Measurements from ENCODE around the gene NEO1. TPM values are rescaled to one million over a fixed set of nuclear protein-coding genes. Genes with fewer than 3 reads are reported as not detected.

Gene NEO1
- polyA plus RNA-seq, 1 of the 3 experiments (the other 2 are of a cell fraction), result 13.1 TPM

DNA sequence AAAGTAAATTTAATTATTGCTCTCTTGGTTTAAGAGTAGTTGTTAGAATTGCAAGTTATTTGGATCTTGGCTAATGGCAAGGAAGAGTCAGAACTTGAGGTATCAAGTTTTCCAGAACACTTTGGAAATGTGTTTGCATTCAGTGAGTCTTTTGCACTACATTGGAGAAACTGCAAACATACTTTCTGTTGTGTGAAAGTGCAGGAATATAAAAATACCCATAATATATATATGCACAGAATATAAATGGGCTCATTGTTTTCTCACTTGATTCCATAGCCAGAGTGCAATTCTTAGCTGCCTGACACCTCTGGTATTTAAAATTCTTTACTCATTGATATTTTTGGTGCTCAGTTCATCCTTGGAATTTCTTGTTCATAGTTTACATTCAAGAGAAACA is 223.6 kb downstream of the NEO1 start:
- no peak overlapping the region for H3K9ac ChIP-seq
- H3K4me3 ChIP-seq (ENCODE audit: low read depth in 2 of 2, low read length in 1 of 2), result no peak overlapping the region
- H3K9me2 ChIP-seq, result no peaks in the 10 kb centered on the region
- no peaks in the 10 kb centered on the region for H3K27me3 ChIP-seq (ENCODE audit: insufficient read depth)
- H2AFZ ChIP-seq (ENCODE audit: low read depth), result no peak overlapping the region
- no peak for DNase-seq
- no peak overlapping the region for H3K4me2 ChIP-seq
- TF ChIP-seq, protein P1, sequence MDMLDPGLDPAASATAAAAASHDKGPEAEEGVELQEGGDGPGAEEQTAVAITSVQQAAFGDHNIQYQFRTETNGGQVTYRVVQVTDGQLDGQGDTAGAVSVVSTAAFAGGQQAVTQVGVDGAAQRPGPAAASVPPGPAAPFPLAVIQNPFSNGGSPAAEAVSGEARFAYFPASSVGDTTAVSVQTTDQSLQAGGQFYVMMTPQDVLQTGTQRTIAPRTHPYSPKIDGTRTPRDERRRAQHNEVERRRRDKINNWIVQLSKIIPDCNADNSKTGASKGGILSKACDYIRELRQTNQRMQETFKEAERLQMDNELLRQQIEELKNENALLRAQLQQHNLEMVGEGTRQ (IDR thresholded peaks at IDR 0.05; ENCODE audit: borderline replicate concordance, low read depth, low read length), result no peak
- TF ChIP-seq SMC3 (IDR thresholded peaks at IDR 0.05; ENCODE audit: low read depth, low read length), result no peak
- TF ChIP-seq, protein P2, sequence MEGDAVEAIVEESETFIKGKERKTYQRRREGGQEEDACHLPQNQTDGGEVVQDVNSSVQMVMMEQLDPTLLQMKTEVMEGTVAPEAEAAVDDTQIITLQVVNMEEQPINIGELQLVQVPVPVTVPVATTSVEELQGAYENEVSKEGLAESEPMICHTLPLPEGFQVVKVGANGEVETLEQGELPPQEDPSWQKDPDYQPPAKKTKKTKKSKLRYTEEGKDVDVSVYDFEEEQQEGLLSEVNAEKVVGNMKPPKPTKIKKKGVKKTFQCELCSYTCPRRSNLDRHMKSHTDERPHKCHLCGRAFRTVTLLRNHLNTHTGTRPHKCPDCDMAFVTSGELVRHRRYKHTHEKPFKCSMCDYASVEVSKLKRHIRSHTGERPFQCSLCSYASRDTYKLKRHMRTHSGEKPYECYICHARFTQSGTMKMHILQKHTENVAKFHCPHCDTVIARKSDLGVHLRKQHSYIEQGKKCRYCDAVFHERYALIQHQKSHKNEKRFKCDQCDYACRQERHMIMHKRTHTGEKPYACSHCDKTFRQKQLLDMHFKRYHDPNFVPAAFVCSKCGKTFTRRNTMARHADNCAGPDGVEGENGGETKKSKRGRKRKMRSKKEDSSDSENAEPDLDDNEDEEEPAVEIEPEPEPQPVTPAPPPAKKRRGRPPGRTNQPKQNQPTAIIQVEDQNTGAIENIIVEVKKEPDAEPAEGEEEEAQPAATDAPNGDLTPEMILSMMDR (IDR thresholded peaks at IDR 0.05), result no peak
- H3K4me1 ChIP-seq (ENCODE audit: control insufficient read depth in 1 of 2, insufficient read depth in 2 of 2, low read depth in 1 of 2, low read length in 1 of 2), result no peaks in the 10 kb centered on the region; a peak in 1 of 4 replicates
- peaks cover 5% of the 10 kb centered on the region for H3F3A ChIP-seq (replicated peaks; ENCODE audit: insufficient read depth)
- no peaks in the 10 kb centered on the region for H3K9me3 ChIP-seq
- CTCF ChIA-PET, result interaction anchor here (1.1 to 10.5 kb wide), 6 partner anchors 12 to 554 kb away, joined by 3 to 124 read pairs (median 40); no protein-coding TSS in a partner anchor
- H3K36me3 ChIP-seq (replicated peaks in 1 of 2; ENCODE audit: control insufficient read depth in 1 of 2, insufficient read depth in 2 of 2, low read length in 1 of 2), result peaks cover 0 to 5% of the 10 kb centered on the region in 2 experiments
- H4K20me1 ChIP-seq (ENCODE audit: insufficient read depth), result no peaks in the 10 kb centered on the region
- H3K27ac ChIP-seq (ENCODE audit: low read depth in 2 of 2, low read length in 1 of 2), result no peak overlapping the region
- no peaks in the 10 kb centered on the region for H3K79me2 ChIP-seq (ENCODE audit: insufficient read depth)
- POLR2A ChIA-PET, result no interaction called here

DNA sequence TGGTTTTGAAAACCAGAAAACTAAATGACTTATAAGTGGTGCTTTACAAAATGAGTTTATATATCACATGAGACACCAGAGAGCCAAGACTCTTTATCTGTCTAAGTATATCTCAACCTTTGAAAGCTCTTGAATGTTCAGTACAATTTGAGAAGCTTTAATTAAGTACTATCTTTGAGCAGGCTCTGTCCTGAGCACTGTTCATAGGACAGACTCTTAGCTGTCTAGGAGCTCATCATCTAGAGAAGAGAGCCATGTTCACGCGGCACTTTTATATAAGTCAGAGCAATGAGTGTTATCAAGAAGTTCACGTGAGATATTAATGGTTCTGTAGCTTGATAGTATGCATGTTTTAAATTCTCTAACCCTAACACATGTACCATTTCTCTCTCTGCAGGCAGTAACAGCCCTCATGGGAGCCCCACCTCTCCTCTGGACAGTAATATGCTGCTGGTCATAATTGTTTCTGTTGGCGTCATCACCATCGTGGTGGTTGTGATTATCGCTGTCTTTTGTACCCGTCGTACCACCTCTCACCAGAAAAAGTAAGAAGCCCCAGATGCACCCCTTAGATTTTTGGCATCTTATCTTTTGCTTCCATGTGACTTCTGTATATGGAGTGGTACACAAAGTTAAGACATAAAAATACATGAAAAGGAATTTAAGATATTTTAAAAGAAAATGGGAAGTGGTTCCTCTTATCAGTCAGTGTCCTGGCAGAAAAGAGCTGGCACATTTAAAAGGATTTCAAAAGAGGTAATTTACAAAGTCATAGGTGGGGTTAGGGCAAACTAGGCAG is 230.5 kb downstream of the NEO1 start:
- H3K27me3 ChIP-seq (ENCODE audit: insufficient read depth), result no peaks in the 10 kb centered on the region
- no peaks in the 10 kb centered on the region for H3K9me2 ChIP-seq
- H3K79me2 ChIP-seq (ENCODE audit: insufficient read depth), result no peaks in the 10 kb centered on the region
- peak overlapping the region in 1 of 2 experiments; percentile 37; a peak in 1 of 4 replicates for H3K27ac ChIP-seq (ENCODE audit: low read depth in 2 of 2, low read length in 1 of 2)
- POLR2A ChIA-PET, result no interaction called here
- H3K4me3 ChIP-seq (ENCODE audit: low read depth in 2 of 2, low read length in 1 of 2), result no peak overlapping the region
- no peak overlapping the region for H3K9ac ChIP-seq
- no peaks in the 10 kb centered on the region for H4K20me1 ChIP-seq (ENCODE audit: insufficient read depth)
- no peak for DNase-seq
- peaks cover 11% of the 10 kb centered on the region for H3F3A ChIP-seq (replicated peaks; ENCODE audit: insufficient read depth)
- H3K4me1 ChIP-seq (ENCODE audit: control insufficient read depth in 1 of 2, insufficient read depth in 2 of 2, low read depth in 1 of 2, low read length in 1 of 2), result peaks cover 5 to 11% of the 10 kb centered on the region in 2 experiments
- H3K36me3 ChIP-seq (replicated peaks in 1 of 2; ENCODE audit: control insufficient read depth in 1 of 2, insufficient read depth in 2 of 2, low read length in 1 of 2), result peaks cover 0 to 8% of the 10 kb centered on the region in 2 experiments
- CTCF ChIA-PET, result interaction anchor here (0.8 to 5.3 kb wide), 9 partner anchors 9 to 417 kb away, joined by 3 to 26 read pairs (median 4); no protein-coding TSS in a partner anchor
- peak overlapping the region; percentile 51; the same call in 1 of the 2 replicates for H3K4me2 ChIP-seq
- no peaks in the 10 kb centered on the region for H3K9me3 ChIP-seq
- H2AFZ ChIP-seq (ENCODE audit: low read depth), result no peak overlapping the region
- 94% methylated on average over 8 of the region's 8 CpGs for WGBS (ENCODE audit: low lambda C conversion rate)
- TF ChIP-seq SIN3A (IDR thresholded peaks at IDR 0.05; ENCODE audit: borderline replicate concordance, low read depth, low read length) (no peak), TCF12 (IDR thresholded peaks at IDR 0.05) (no peak), RCOR1 (IDR thresholded peaks at IDR 0.05; ENCODE audit: low read length) (no peak), POLR2AphosphoS5 (IDR thresholded peaks at IDR 0.05; ENCODE audit: low read depth, low read length) (no peak), SMC3 (IDR thresholded peaks at IDR 0.05; ENCODE audit: low read depth, low read length) (no peak), NRF1 (IDR thresholded peaks at IDR 0.05; ENCODE audit: low read depth, low read length) (no peak), ELF1 (IDR thresholded peaks at IDR 0.05) (no peak), RAD21 (IDR thresholded peaks at IDR 0.05; ENCODE audit: low read length) (no peak), CHD2 (IDR thresholded peaks at IDR 0.05; ENCODE audit: low read length, partially characterized antibody) (no peak), JUND (IDR thresholded peaks at IDR 0.05) (no peak), TAF1 (IDR thresholded peaks at IDR 0.05; ENCODE audit: borderline replicate concordance, low read depth, low read length) (no peak), YY1 (IDR thresholded peaks at IDR 0.05; ENCODE audit: low read depth) (no peak), GABPA (IDR thresholded peaks at IDR 0.05; ENCODE audit: low read depth) (no peak), MXI1 (IDR thresholded peaks at IDR 0.05; ENCODE audit: low read depth, low read length) (no peak)
- TF ChIP-seq, protein P1 (IDR thresholded peaks at IDR 0.05; ENCODE audit: borderline replicate concordance, low read depth, low read length), result no peak
- TF ChIP-seq, protein P2 (IDR thresholded peaks at IDR 0.05), result no peak
- TF ChIP-seq, protein P3, sequence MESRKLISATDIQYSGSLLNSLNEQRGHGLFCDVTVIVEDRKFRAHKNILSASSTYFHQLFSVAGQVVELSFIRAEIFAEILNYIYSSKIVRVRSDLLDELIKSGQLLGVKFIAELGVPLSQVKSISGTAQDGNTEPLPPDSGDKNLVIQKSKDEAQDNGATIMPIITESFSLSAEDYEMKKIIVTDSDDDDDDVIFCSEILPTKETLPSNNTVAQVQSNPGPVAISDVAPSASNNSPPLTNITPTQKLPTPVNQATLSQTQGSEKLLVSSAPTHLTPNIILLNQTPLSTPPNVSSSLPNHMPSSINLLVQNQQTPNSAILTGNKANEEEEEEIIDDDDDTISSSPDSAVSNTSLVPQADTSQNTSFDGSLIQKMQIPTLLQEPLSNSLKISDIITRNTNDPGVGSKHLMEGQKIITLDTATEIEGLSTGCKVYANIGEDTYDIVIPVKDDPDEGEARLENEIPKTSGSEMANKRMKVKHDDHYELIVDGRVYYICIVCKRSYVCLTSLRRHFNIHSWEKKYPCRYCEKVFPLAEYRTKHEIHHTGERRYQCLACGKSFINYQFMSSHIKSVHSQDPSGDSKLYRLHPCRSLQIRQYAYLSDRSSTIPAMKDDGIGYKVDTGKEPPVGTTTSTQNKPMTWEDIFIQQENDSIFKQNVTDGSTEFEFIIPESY (IDR thresholded peaks at IDR 0.05; ENCODE audit: borderline replicate concordance, low read depth), result no peak
